Liver (tissue), 9 donors: Measurements from ENCODE around the gene ANK3. TPM values are rescaled to one million over a fixed set of nuclear protein-coding genes. Genes with fewer than 3 reads are reported as not detected.

Source experiments
- DNase-seq: peaks from one replicate; pipeline ENCODE4 v3.0.0-alpha.2; 2017; ENCODE audit warnings: low spot score
- H3K27ac ChIP-seq, 2 donors: one replicate each; pipeline ENCODE4 v1.7.0; 2013; ENCODE audit warnings: inconsistent platforms in 2 of 2, low read length in 2 of 2, control low read depth in 1 of 2, low read depth in 1 of 2, mild to moderate bottlenecking in 1 of 2
- H3K27me3 ChIP-seq, 4 donors: one replicate each; pipeline versions ENCODE4 v1.6.1 to v1.7.0; 2013; ENCODE audit warnings: low read length in 3 of 4, inconsistent platforms in 1 of 4, mild to moderate bottlenecking in 1 of 4, moderate library complexity in 1 of 4; ENCODE audit not compliant: control insufficient read depth in 4 of 4, insufficient read depth in 4 of 4
- H3K36me3 ChIP-seq, 4 donors: one replicate each; pipeline versions ENCODE4 v1.6.1 to v1.7.0; 2013; ENCODE audit warnings: low read length in 3 of 4, mild to moderate bottlenecking in 3 of 4, low read depth in 1 of 4, moderate library complexity in 1 of 4; ENCODE audit not compliant: control insufficient read depth in 4 of 4, insufficient read depth in 3 of 4
- H3K4me1 ChIP-seq, 4 donors: one replicate each; pipeline versions ENCODE4 v1.6.1 to v1.7.0; 2013; ENCODE audit warnings: low read length in 3 of 4, mild to moderate bottlenecking in 3 of 4, moderate library complexity in 1 of 4; ENCODE audit not compliant: control insufficient read depth in 4 of 4, insufficient read depth in 4 of 4
- H3K4me3 ChIP-seq, 3 donors: one replicate each; pipeline versions ENCODE4 v1.6.1 to v1.7.0; 2013; ENCODE audit warnings: low read length in 3 of 3, control low read depth in 1 of 3, low read depth in 1 of 3, mild to moderate bottlenecking in 1 of 3
- H3K9ac ChIP-seq, 2 donors: one replicate each; pipeline ENCODE4 v1.7.0; 2013; ENCODE audit warnings: low read length in 2 of 2, mild to moderate bottlenecking in 2 of 2, moderate library complexity in 2 of 2, control low read depth in 1 of 2, low read depth in 1 of 2
- H3K9me3 ChIP-seq, 4 donors: one replicate each; pipeline versions ENCODE4 v1.6.1 to v1.7.0; 2013; ENCODE audit warnings: low read length in 3 of 4; ENCODE audit not compliant: control insufficient read depth in 4 of 4
- CTCF ChIP-seq: fragments of 150-350 bp; IDR thresholded peaks from 2 replicates; pipeline ENCODE4 v1.5.1; 2017; ENCODE audit warnings: improper control_type of control experiment, low read depth, low read length; ENCODE audit not compliant: missing input control
- EGR1 ChIP-seq, 2 donors: IDR thresholded peaks; 2 replicates each; pipeline ENCODE4 v1.6.1; 2016 to 2018; ENCODE audit warnings: antibody characterized with exemption in 2 of 2, low read depth in 2 of 2
- FOXA2 ChIP-seq: IDR thresholded peaks from 2 replicates; pipeline ENCODE4 v1.6.1; 2016; ENCODE audit warnings: antibody characterized with exemption
- GABPA ChIP-seq, 2 donors: IDR thresholded peaks in 1 of 2; conservative IDR thresholded peaks in 1 of 2; 2 replicates each; pipeline ENCODE4 v1.6.1; 2016; ENCODE audit warnings: antibody characterized with exemption in 2 of 2, mild to moderate bottlenecking in 1 of 2, moderate library complexity in 1 of 2
- HNF4A ChIP-seq, 2 donors: conservative IDR thresholded peaks; 2 replicates each; pipeline ENCODE4 v1.6.1; 2016; ENCODE audit warnings: antibody characterized with exemption in 2 of 2, mild to moderate bottlenecking in 2 of 2
- HNF4G ChIP-seq: IDR thresholded peaks from 2 replicates; pipeline ENCODE4 v1.6.1; 2016; ENCODE audit warnings: antibody characterized with exemption
- JUND ChIP-seq, 2 donors: IDR thresholded peaks; 2 replicates each; pipeline ENCODE4 v1.6.1; 2016; ENCODE audit warnings: antibody characterized with exemption in 2 of 2
- NR2F2 ChIP-seq: IDR thresholded peaks from 2 replicates; pipeline ENCODE4 v1.6.1; 2016; ENCODE audit warnings: antibody characterized with exemption
- RAD21 ChIP-seq, 2 donors: IDR thresholded peaks; 2 replicates each; pipeline ENCODE4 v1.6.1; 2016; ENCODE audit warnings: antibody characterized with exemption in 2 of 2, mild to moderate bottlenecking in 2 of 2
- REST ChIP-seq: IDR thresholded peaks from 2 replicates; pipeline ENCODE4 v1.6.1; 2016; ENCODE audit warnings: antibody characterized with exemption, mild to moderate bottlenecking
- RXRA ChIP-seq, 2 donors: IDR thresholded peaks; 2 replicates each; pipeline ENCODE4 v1.6.1; 2017 to 2018; ENCODE audit warnings: antibody characterized with exemption in 2 of 2, mild to moderate bottlenecking in 1 of 2
- SP1 ChIP-seq: IDR thresholded peaks from 2 replicates; pipeline ENCODE4 v1.6.1; 2018; ENCODE audit warnings: antibody characterized with exemption, mild to moderate bottlenecking
- TAF1 ChIP-seq: conservative IDR thresholded peaks from 2 replicates; pipeline ENCODE4 v1.6.1; 2016; ENCODE audit warnings: antibody characterized with exemption, mild to moderate bottlenecking
- YY1 ChIP-seq: IDR thresholded peaks from 2 replicates; pipeline ENCODE4 v1.6.1; 2016; ENCODE audit warnings: antibody characterized with exemption, mild to moderate bottlenecking
- ZBTB33 ChIP-seq: IDR thresholded peaks from 2 replicates; pipeline ENCODE4 v1.6.1; 2016; ENCODE audit warnings: antibody characterized with exemption
- WGBS: extraction: QIAGEN DNeasy Blood & Tissue Kit; methylation state at CpG from one replicate; pipeline ENCODE4 v1.1.7; 2013; 5-methylcytosine and 5-hydroxymethylcytosine counted together
- polyA plus RNA-seq, 2 donors: library from polyadenylated mRNA; stranded (reverse) in 1 of 2; unstranded in 1 of 2; fragments of 200-250 nt in 1 of 2; fragments of >200 nt in 1 of 2; fragmentation: Nextera tagmentation in 1 of 2; extraction: Ambion mirVana in 1 of 2; gene quantifications; one replicate each; pipeline versions ENCODE4 v1.2.1 to v1.2.3, GENCODE V29; 2013 to 2015
- total RNA-seq, 2 donors: library from RNA; depleted of rRNA; stranded (reverse); fragments of >200 nt; gene quantifications; one replicate each; pipeline ENCODE4 v1.2.3, GENCODE V29; 2014
- TF ChIP-seq, protein P1 (sequence below): IDR thresholded peaks from 2 replicates; pipeline ENCODE4 v1.6.1; 2016; ENCODE audit warnings: antibody characterized with exemption
- TF ChIP-seq, protein P2 (sequence below): IDR thresholded peaks from 2 replicates; pipeline ENCODE4 v1.6.1; 2016; ENCODE audit warnings: antibody characterized with exemption
- donor health status: healthy.
- donor health status: healthy.
- donor health status: healthy.
- donor health status: healthy.
- donor health status: healthy.

ANK3 gene
- total and polyA plus RNA-seq, 4 donors, result 5.7 to 30.0 (median 9.7) TPM

GRCh38 chr10:60362461-60362860 lies 27.2 kb downstream of the ANK3 start:
- H3K9ac ChIP-seq, result no peak overlapping the region
- no peak overlapping the region for H3K4me3 ChIP-seq
- no peaks in the 10 kb centered on the region for H3K9me3 ChIP-seq
- WGBS, result 95% methylated on average over 6 of the region's 6 CpGs
- TF ChIP-seq ZBTB33 (no peak), GABPA (IDR thresholded peaks at IDR 0.05 in 1 of 2, conservative IDR thresholded peaks at IDR 0.05 in 1 of 2) (no peak), YY1 (no peak), EGR1 (IDR thresholded peaks at IDR 0.05; ENCODE audit: low read depth in 2 of 2) (no peak), HNF4G (no peak), JUND (IDR thresholded peaks at IDR 0.05) (no peak), RAD21 (IDR thresholded peaks at IDR 0.05) (no peak), CTCF (no peak), SP1 (no peak), NR2F2 (no peak), RXRA (IDR thresholded peaks at IDR 0.05) (no peak), REST (no peak), TAF1 (no peak), HNF4A (conservative IDR thresholded peaks at IDR 0.05) (no peak)
- TF ChIP-seq, protein P1, sequence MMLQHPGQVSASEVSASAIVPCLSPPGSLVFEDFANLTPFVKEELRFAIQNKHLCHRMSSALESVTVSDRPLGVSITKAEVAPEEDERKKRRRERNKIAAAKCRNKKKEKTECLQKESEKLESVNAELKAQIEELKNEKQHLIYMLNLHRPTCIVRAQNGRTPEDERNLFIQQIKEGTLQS, result no peak
- TF ChIP-seq, protein P2, sequence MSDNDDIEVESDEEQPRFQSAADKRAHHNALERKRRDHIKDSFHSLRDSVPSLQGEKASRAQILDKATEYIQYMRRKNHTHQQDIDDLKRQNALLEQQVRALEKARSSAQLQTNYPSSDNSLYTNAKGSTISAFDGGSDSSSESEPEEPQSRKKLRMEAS, result no peak
- no peaks in the 10 kb centered on the region for H3K27me3 ChIP-seq
- no peak overlapping the region for H3K27ac ChIP-seq
- H3K36me3 ChIP-seq, result no peaks in the 10 kb centered on the region
- H3K4me1 ChIP-seq, result no peaks in the 10 kb centered on the region
- no peak for DNase-seq

DNA sequence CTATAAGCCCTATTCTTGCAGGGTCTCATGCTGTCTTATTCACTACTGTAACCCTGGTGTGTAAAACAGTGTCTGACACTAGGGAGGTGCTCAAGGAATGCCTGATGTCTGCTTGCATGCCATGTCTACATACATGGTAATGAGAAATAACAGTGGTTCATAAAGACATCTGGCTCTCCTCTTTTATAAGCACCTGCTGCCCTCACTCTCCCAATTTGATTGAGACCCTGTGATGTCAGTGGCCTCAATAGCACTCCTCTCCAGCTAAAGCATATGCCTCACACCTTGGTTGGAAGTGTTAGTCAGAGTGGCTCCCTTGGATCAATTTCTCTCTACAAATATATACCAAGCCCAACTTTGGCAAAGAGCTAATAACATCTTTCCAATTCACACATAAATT lies 30.6 kb downstream of the ANK3 start:
- Histone ChIP-seq H3K27ac (no peak overlapping the region), H3K4me3 (no peak overlapping the region), H3K9ac (no peak overlapping the region), H3K36me3 (no peaks in the 10 kb centered on the region), H3K27me3 (no peaks in the 10 kb centered on the region), H3K4me1 (no peaks in the 10 kb centered on the region), H3K9me3 (no peaks in the 10 kb centered on the region)
- TF ChIP-seq RAD21 (IDR thresholded peaks at IDR 0.05), result no peak
- no peak for TF ChIP-seq JUND (IDR thresholded peaks at IDR 0.05)
- TF ChIP-seq, protein P2, result no peak
- no peak for TF ChIP-seq NR2F2
- no peak for TF ChIP-seq EGR1 (IDR thresholded peaks at IDR 0.05; ENCODE audit: low read depth in 2 of 2)
- TF ChIP-seq RXRA (IDR thresholded peaks at IDR 0.05), result no peak
- TF ChIP-seq GABPA (IDR thresholded peaks at IDR 0.05 in 1 of 2, conservative IDR thresholded peaks at IDR 0.05 in 1 of 2), result no peak
- TF ChIP-seq SP1, result no peak
- no peak for TF ChIP-seq FOXA2
- TF ChIP-seq HNF4G, result no peak
- TF ChIP-seq, protein P1, result no peak
- TF ChIP-seq HNF4A (conservative IDR thresholded peaks at IDR 0.05), result no peak
- no peak for DNase-seq
